ENCODE data around the gene MPP2. TPM values are rescaled to one million over a fixed set of nuclear protein-coding genes. Genes with fewer than 3 reads are reported as not detected.

The MPP2 gene
- polyA plus RNA-seq, 1 of the 3 experiments (the other 2 are of a cell fraction) = 8.3 TPM

GRCh38 chr17:43905985-43906852, 1.1 kb downstream of the MPP2 start:
- DNase-seq = peak; percentile 89
- H3K4me3 ChIP-seq (ENCODE audit: low read depth in 2 of 2, low read length in 1 of 2) = peak overlapping the region; percentile 66 to 91
- H3K9me2 ChIP-seq = no peaks in the 10 kb centered on the region
- peak overlapping the region; percentile 100 for H3K4me2 ChIP-seq
- H3K9me3 ChIP-seq = no peaks in the 10 kb centered on the region
- H3K27ac ChIP-seq (ENCODE audit: low read depth in 2 of 2, low read length in 1 of 2) = peak overlapping the region in 1 of 2 experiments; percentile 91; a peak in 3 of 4 replicates
- H3K9ac ChIP-seq = peak overlapping the region; percentile 87
- peaks cover 9% of the 10 kb centered on the region for H3F3A ChIP-seq (replicated peaks; ENCODE audit: insufficient read depth)
- no peaks in the 10 kb centered on the region for H3K36me3 ChIP-seq (replicated peaks in 1 of 2; ENCODE audit: control insufficient read depth in 1 of 2, insufficient read depth in 2 of 2, low read length in 1 of 2)
- ChIA-PET CTCF (interaction anchor here (0.9 to 23.5 kb wide), 11 partner anchors 17 to 233 kb away, joined by 3 to 344 read pairs (median 9); no protein-coding TSS in a partner anchor), POLR2A (interaction anchor here (1.1 kb wide), 1 partner anchor 101 kb away, joined by 4 read pairs; no protein-coding TSS in a partner anchor)
- 7% methylated on average over 28 of the region's 37 CpGs for WGBS (ENCODE audit: low lambda C conversion rate)
- no peaks in the 10 kb centered on the region for H4K20me1 ChIP-seq (ENCODE audit: insufficient read depth)
- peak overlapping the region; percentile 90 for H2AFZ ChIP-seq (ENCODE audit: low read depth)
- H3K27me3 ChIP-seq (ENCODE audit: insufficient read depth) = no peaks in the 10 kb centered on the region; the same call in 1 of the 2 replicates
- TF ChIP-seq FOSL2 (IDR thresholded peaks at IDR 0.05; ENCODE audit: borderline replicate concordance, low read depth) (no peak), PBX3 (IDR thresholded peaks at IDR 0.05) (0 out of 2 replicates have a peak, but pooled peaks have one; percentile 35), EP300 (IDR thresholded peaks at IDR 0.05; ENCODE audit: borderline replicate concordance in 1 of 2, low read depth in 1 of 2, low read length in 1 of 2) (peak in 1 of 2 experiments; percentile 19; a peak in 1 of 4 replicates), SMC3 (IDR thresholded peaks at IDR 0.05; ENCODE audit: low read depth, low read length) (no peak), CHD2 (IDR thresholded peaks at IDR 0.05; ENCODE audit: low read length, partially characterized antibody) (peak; percentile 32), RCOR1 (IDR thresholded peaks at IDR 0.05; ENCODE audit: low read length) (peak; percentile 37; the same call in 1 of the 2 replicates), NFIC (IDR thresholded peaks at IDR 0.05; ENCODE audit: borderline replicate concordance) (peak; percentile 79), MAX (IDR thresholded peaks at IDR 0.05; ENCODE audit: low read depth) (peak; percentile 66)
- H3K4me1 ChIP-seq (ENCODE audit: control insufficient read depth in 1 of 2, insufficient read depth in 2 of 2, low read depth in 1 of 2, low read length in 1 of 2) = peaks cover 10 to 19% of the 10 kb centered on the region in 2 experiments; a peak in 2 of 4 replicates
- no peaks in the 10 kb centered on the region for H3K79me2 ChIP-seq (ENCODE audit: insufficient read depth)

- Histone ChIP-seq H3K9me2 (no peaks in the 10 kb centered on the region), H3K4me3 (ENCODE audit: low read depth in 2 of 2, low read length in 1 of 2) (peak overlapping the region; percentile 66 to 91; a peak in 3 of 4 replicates), H3F3A (replicated peaks; ENCODE audit: insufficient read depth) (peaks cover 9% of the 10 kb centered on the region), H3K9me3 (no peaks in the 10 kb centered on the region), H4K20me1 (ENCODE audit: insufficient read depth) (no peaks in the 10 kb centered on the region), H3K4me2 (peak overlapping the region; percentile 100), H3K79me2 (ENCODE audit: insufficient read depth) (no peaks in the 10 kb centered on the region), H3K27me3 (ENCODE audit: insufficient read depth) (no peaks in the 10 kb centered on the region; the same call in 1 of the 2 replicates), H3K36me3 (replicated peaks in 1 of 2; ENCODE audit: control insufficient read depth in 1 of 2, insufficient read depth in 2 of 2, low read length in 1 of 2) (no peaks in the 10 kb centered on the region), H3K9ac (peak overlapping the region; percentile 54; the same call in 1 of the 2 replicates), H3K27ac (ENCODE audit: low read depth in 2 of 2, low read length in 1 of 2) (peak overlapping the region in 1 of 2 experiments; percentile 91; a peak in 2 of 4 replicates), H2AFZ (ENCODE audit: low read depth) (no peak overlapping the region), H3K4me1 (ENCODE audit: control insufficient read depth in 1 of 2, insufficient read depth in 2 of 2, low read depth in 1 of 2, low read length in 1 of 2) (peaks cover 16 to 25% of the 10 kb centered on the region in 2 experiments; a peak in 3 of 4 replicates)
- CTCF ChIA-PET = interaction anchor here (1.0 to 23.5 kb wide), 9 partner anchors 9 to 210 kb away, joined by 3 to 344 read pairs (median 3); no protein-coding TSS in a partner anchor
- POLR2A ChIA-PET = interaction anchor here (1.1 kb wide), 1 partner anchor 102 kb away, joined by 4 read pairs; no protein-coding TSS in a partner anchor
- WGBS (ENCODE audit: low lambda C conversion rate) = 45% methylated on average over 3 of the region's 3 CpGs
- TF ChIP-seq FOXM1 (IDR thresholded peaks at IDR 0.05; ENCODE audit: low read depth) (no peak), RFX5 (IDR thresholded peaks at IDR 0.05; ENCODE audit: low read length) (peak; percentile 27; the same call in 1 of the 2 replicates), RXRA (IDR thresholded peaks at IDR 0.05; ENCODE audit: borderline replicate concordance, low read depth) (no peak)
- peak; percentile 68 for DNase-seq
Observed at GRCh38 chr17:43905400-43905984, 1.8 kb downstream of the MPP2 start.

Data from SK-N-SH (cell line).